NCI-H446 treated with DMSO at 0.1 percent for 48 hours (cell line): Measurements from ENCODE around the gene FBXO42.

Source experiments
- DNase-seq: peaks from one replicate; lab custom pipeline; 2025; lab: John Stamatoyannopoulos, UW

The FBXO42 gene

GRCh38 chr1:16351994-16352841 is at the start of gene FBXO42:
Gene FBXO42 (minus strand): TSS chr1:16352480. CDS start chr1:16315418, 37,062 bp downstream.
- peak; percentile 87 for DNase-seq

- DNase-seq = peak; percentile 68
Measured at GRCh38 chr1:16398371-16398953, 46.2 kb upstream of the FBXO42 start.

GRCh38 chr1:16397120-16397519 is 44.8 kb upstream of the FBXO42 start:
- DNase-seq = no peak

GRCh38 chr1:16396591-16396990 is 44.3 kb upstream of the FBXO42 start:
- peak; percentile 79 for DNase-seq

GRCh38 chr1:16394977-16395376 is 42.7 kb upstream of the FBXO42 start:
- DNase-seq = no peak

GRCh38 chr1:16393570-16394521 is 41.6 kb upstream of the FBXO42 start:
- no peak for DNase-seq

- DNase-seq = no peak
Measured at GRCh38 chr1:16392740-16393569, 40.7 kb upstream of the FBXO42 start.

GRCh38 chr1:16391411-16391810 is 39.1 kb upstream of the FBXO42 start:
- DNase-seq = no peak

GRCh38 chr1:16387201-16388188 is 35.2 kb upstream of the FBXO42 start:
- DNase-seq = no peak

- DNase-seq = peak; percentile 78
Measured at GRCh38 chr1:16386454-16387113, 34.3 kb upstream of the FBXO42 start.

GRCh38 chr1:16385659-16386453 is 33.6 kb upstream of the FBXO42 start:
- no peak for DNase-seq

- DNase-seq = no peak
Measured at GRCh38 chr1:16383888-16384287, 31.6 kb upstream of the FBXO42 start.

GRCh38 chr1:16380868-16381267 is 28.6 kb upstream of the FBXO42 start:
- DNase-seq = no peak

- DNase-seq = no peak
Measured at GRCh38 chr1:16378443-16378842, 26.2 kb upstream of the FBXO42 start.

GRCh38 chr1:16376971-16377370 is 24.7 kb upstream of the FBXO42 start:
- no peak for DNase-seq

GRCh38 chr1:16375521-16376340 is 23.5 kb upstream of the FBXO42 start:
- DNase-seq = no peak

GRCh38 chr1:16374266-16374665 is 22.0 kb upstream of the FBXO42 start:
- DNase-seq = no peak
